ENCODE data around the gene PALLD. TPM values are rescaled to one million over a fixed set of nuclear protein-coding genes. Genes with fewer than 3 reads are reported as not detected.

PALLD gene
- total and polyA plus RNA-seq, 2 of the 8 experiments (the other 6 are each of a cell fraction or from before 2014, with no cell fraction given) = 10.5 to 25.0 TPM

DNA sequence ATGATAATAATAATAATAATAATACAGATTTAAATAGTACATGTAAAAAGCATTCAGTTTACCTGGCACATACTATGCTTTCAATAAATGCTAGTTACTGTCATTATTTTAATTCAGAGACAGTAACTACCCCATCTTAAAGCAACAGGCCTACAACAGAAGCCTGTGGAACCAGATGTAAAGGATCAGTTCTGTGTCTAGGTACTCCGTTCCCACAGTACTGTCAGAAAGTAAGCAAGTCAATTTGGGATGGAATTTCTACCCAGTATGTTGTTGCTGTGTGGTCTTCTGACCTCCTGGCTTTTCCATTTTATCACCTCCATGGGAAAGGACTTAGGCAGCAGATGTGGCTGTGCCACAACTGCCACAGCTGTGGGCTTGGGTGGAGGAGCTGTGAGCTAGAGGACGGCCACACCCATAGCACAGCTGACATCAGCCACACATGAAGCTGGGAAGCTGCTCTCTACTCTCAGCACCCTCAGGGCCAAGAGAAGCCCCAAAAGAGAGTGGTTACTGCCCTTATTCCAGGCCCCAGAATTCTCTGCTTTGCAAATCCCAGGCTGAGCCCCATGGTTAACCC, 410.4 kb downstream of the PALLD start:
- Histone ChIP-seq H3K4ac (replicated peaks; ENCODE audit: insufficient read length, low read depth, low read length) (no peak overlapping the region), H3K27me3 (replicated peaks in 1 of 4; ENCODE audit: control insufficient read depth in 3 of 4, extremely low read depth in 1 of 4, insufficient read depth in 3 of 4, low read length in 3 of 4) (no peaks in the 10 kb centered on the region; a peak in 1 of 7 replicates), H3K4me3 (ENCODE audit: extremely low read depth in 1 of 4, insufficient read depth in 2 of 4, low read depth in 3 of 4, low read length in 4 of 4) (no peak overlapping the region), H3K18ac (ENCODE audit: extremely low read depth, low read length) (no peak overlapping the region), H3K79me1 (ENCODE audit: low read depth, low read length) (no peaks in the 10 kb centered on the region), H2BK120ac (replicated peaks; ENCODE audit: low read depth, low read length) (no peak overlapping the region), H2BK5ac (ENCODE audit: low read depth, low read length) (no peak overlapping the region), H2BK15ac (ENCODE audit: low read length) (no peak overlapping the region), H3K9ac (replicated peaks in 1 of 4; ENCODE audit: extremely low read depth in 1 of 4, low read depth in 3 of 4, low read length in 3 of 4) (no peak overlapping the region), H3K4me2 (ENCODE audit: insufficient read depth in 1 of 2, low read depth in 2 of 2, low read length in 2 of 2) (no peak overlapping the region), H3K23ac (ENCODE audit: insufficient read length) (no peak overlapping the region), H2AK5ac (ENCODE audit: low read depth, low read length) (no peak overlapping the region), H3K56ac (replicated peaks; ENCODE audit: insufficient read length, low read depth, low read length) (no peak overlapping the region), H4K8ac (ENCODE audit: extremely low read depth, insufficient read depth, low read length) (no peak overlapping the region), H4K5ac (ENCODE audit: insufficient read length, low read depth, low read length) (no peak overlapping the region), H3K36me3 (ENCODE audit: control insufficient read depth in 2 of 4, insufficient read depth in 4 of 4, low read length in 3 of 4) (peaks cover 0 to 21% (median 6%) of the 10 kb centered on the region in 4 experiments; a peak in 3 of 8 replicates), H4K20me1 (replicated peaks in 1 of 2; ENCODE audit: control insufficient read depth in 1 of 2, insufficient read depth in 2 of 2, low read length in 2 of 2) (no peaks in the 10 kb centered on the region), H3K4me1 (replicated peaks in 1 of 4; ENCODE audit: control insufficient read depth in 3 of 4, insufficient read depth in 4 of 4, low read length in 3 of 4) (no peaks in the 10 kb centered on the region), H3K27ac (ENCODE audit: low read depth, low read length) (no peak overlapping the region), H3K9me3 (ENCODE audit: insufficient read depth in 2 of 2, low read depth in 1 of 2, low read length in 1 of 2) (no peaks in the 10 kb centered on the region), H3K23me2 (ENCODE audit: low read depth, low read length) (no peaks in the 10 kb centered on the region), H3K79me2 (ENCODE audit: control insufficient read depth in 1 of 2, insufficient read depth in 2 of 2, low read length in 2 of 2) (no peaks in the 10 kb centered on the region), H3K14ac (ENCODE audit: insufficient read length) (no peak overlapping the region), H2AFZ (ENCODE audit: low read length) (no peak overlapping the region), H2BK20ac (ENCODE audit: low read length) (no peak overlapping the region), H4K91ac (replicated peaks; ENCODE audit: insufficient read length, low read length) (no peak overlapping the region), H2BK12ac (ENCODE audit: low read depth, low read length) (no peak overlapping the region)
- TF ChIP-seq RNF2 (IDR thresholded peaks at IDR 0.05; ENCODE audit: borderline replicate concordance, low read depth, low read length, missing control alignments, poor library complexity, severe bottlenecking) = no peak
- no peak for TF ChIP-seq CHD1 (IDR thresholded peaks at IDR 0.05; ENCODE audit: low read depth, low read length)
- FAIRE-seq (no peak), DNase-seq (ENCODE audit: low read depth in 1 of 2, low spot score in 2 of 2) (no peak)
- 92% methylated on average over 2 of the region's 2 CpGs; no CpG with 5 or more reads in 1 of the 2 experiments for WGBS, 2 experiments (ENCODE audit: extremely low coverage in 1 of 2, insufficient coverage in 1 of 2, insufficient read length in 1 of 2, insufficient replicate concordance in 2 of 2, low coverage in 1 of 2, low lambda C conversion rate in 2 of 2, missing lambda C conversion rate in 1 of 2)
- CTCF ChIA-PET (ENCODE audit: partially characterized antibody) = interaction anchor here (10.1 kb wide), 1 partner anchor 15 kb away, joined by 60 read pairs; no protein-coding TSS in a partner anchor
- POLR2A ChIA-PET (ENCODE audit: partially characterized antibody) = no interaction called here

Data from H1 (cell line).